ENCODE results near the gene RBSN.

DNA sequence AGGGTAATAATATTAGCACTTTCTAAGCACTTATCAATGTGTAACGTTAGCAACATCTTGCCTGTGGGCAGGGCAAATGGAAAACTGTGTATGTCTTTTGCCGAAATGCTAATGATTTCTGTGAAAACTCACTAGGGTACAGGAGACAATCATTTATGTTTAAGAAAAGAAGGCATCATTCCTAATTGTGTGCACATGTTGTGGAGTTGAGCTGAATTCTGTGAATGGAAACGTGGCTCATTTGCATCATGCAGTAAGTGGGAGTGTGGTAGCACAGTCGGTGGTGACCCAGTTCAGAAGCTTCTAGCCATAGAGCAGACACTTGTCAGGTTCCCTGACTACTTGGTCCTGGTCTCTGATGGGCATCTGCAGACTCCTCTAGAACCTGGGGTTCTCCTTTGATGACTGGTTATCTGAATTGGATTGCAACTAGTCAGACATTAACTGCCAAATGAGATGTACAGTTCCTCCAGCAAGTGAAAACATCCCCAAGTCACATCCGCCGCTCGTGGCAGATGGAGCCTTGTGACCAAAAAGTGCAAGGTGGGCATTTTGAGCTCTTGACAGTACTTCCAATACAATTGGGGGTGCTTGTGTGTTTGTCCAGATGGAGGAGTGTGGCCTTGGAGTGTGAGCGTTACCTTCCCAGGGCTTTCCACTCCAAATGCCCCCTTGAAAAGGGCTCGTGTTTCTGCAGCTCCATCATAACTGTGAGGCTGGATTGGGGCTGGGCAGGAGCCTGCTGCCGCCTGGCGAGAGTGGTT lies 55.4 kb downstream of the RBSN start:
- no peak for TF ChIP-seq EZH2 (IDR thresholded peaks at IDR 0.05; ENCODE audit: low read length, missing control alignments)
- TF ChIP-seq, protein P1, sequence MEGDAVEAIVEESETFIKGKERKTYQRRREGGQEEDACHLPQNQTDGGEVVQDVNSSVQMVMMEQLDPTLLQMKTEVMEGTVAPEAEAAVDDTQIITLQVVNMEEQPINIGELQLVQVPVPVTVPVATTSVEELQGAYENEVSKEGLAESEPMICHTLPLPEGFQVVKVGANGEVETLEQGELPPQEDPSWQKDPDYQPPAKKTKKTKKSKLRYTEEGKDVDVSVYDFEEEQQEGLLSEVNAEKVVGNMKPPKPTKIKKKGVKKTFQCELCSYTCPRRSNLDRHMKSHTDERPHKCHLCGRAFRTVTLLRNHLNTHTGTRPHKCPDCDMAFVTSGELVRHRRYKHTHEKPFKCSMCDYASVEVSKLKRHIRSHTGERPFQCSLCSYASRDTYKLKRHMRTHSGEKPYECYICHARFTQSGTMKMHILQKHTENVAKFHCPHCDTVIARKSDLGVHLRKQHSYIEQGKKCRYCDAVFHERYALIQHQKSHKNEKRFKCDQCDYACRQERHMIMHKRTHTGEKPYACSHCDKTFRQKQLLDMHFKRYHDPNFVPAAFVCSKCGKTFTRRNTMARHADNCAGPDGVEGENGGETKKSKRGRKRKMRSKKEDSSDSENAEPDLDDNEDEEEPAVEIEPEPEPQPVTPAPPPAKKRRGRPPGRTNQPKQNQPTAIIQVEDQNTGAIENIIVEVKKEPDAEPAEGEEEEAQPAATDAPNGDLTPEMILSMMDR (conservative IDR thresholded peaks at IDR 0.05 in 1 of 2, IDR thresholded peaks at IDR 0.05 in 1 of 2; ENCODE audit: low read depth in 1 of 2, low read length in 2 of 2), result no peak
